Midbrain (tissue), 1 donor: ENCODE measurements around the gene JPT1.
"Not testable (repeated sequence)": the region's sequence is repeated elsewhere in the genome, so short reads cannot be mapped to it uniquely, and the experiment has no call there.

Experiments
- DNase-seq: peaks from one replicate; lab custom pipeline; 2025; lab: John Stamatoyannopoulos, UW

Gene JPT1

GRCh38 chr17:75155191-75155601 is 884 bp upstream of the JPT1 start:
- DNase-seq: no peak

- no peak for DNase-seq
Measured at GRCh38 chr17:75153780-75154194, 525 bp downstream of the JPT1 start.

- no peak for DNase-seq
Measured at GRCh38 chr17:75152922-75153779, 1.2 kb downstream of the JPT1 start.

GRCh38 chr17:75152523-75152921 is 1.8 kb downstream of the JPT1 start:
- DNase-seq: no peak

GRCh38 chr17:75151930-75152329 is 2.4 kb downstream of the JPT1 start:
- no peak for DNase-seq

GRCh38 chr17:75147878-75148546 is 6.3 kb downstream of the JPT1 start:
- DNase-seq: no peak

- no peak for DNase-seq
Measured at GRCh38 chr17:75146592-75146991, 7.7 kb downstream of the JPT1 start.

- DNase-seq: no peak
Measured at GRCh38 chr17:75144816-75145512, 9.3 kb downstream of the JPT1 start.

- no peak for DNase-seq
Measured at GRCh38 chr17:75142236-75142971, 11.9 kb downstream of the JPT1 start.

- no peak for DNase-seq
Measured at GRCh38 chr17:75138519-75138918, 15.8 kb downstream of the JPT1 start.

GRCh38 chr17:75137762-75138161 is 16.6 kb downstream of the JPT1 start:
- DNase-seq: not testable (repeated sequence)

GRCh38 chr17:75135946-75136345 is 18.4 kb downstream of the JPT1 start:
- DNase-seq: no peak

- no peak for DNase-seq
Measured at GRCh38 chr17:75135452-75135851, 18.9 kb downstream of the JPT1 start.

- DNase-seq: not testable (repeated sequence)
Measured at GRCh38 chr17:75133607-75134347, 20.5 kb downstream of the JPT1 start.

GRCh38 chr17:75133001-75133400 is 21.3 kb downstream of the JPT1 start:
- no peak for DNase-seq

GRCh38 chr17:75132018-75133000 is 22.0 kb downstream of the JPT1 start:
- not testable (repeated sequence) for DNase-seq

- DNase-seq: peak; percentile 69
Measured at GRCh38 chr17:75131278-75132017, 22.9 kb downstream of the JPT1 start, which contains the start of gene NT5C. TSS of gene NT5C (minus strand) at chr17:75131742. CDS start at chr17:75131707, 35 bp downstream.

- peak; percentile 46 for DNase-seq
Measured at GRCh38 chr17:75130632-75131277, 23.6 kb downstream of the JPT1 start.
